HCT116 (cell line): ENCODE measurements around the gene ASIP. TPM values are rescaled to one million over a fixed set of nuclear protein-coding genes. Genes with fewer than 3 reads are reported as not detected.

ENCODE experiments used
- ATAC-seq: fragments of 200-7000 bp; cut with Tn5 transposase; 2 replicates; pipeline ENCODE4 v1.9.1; 2020; ENCODE audit warnings: mild to moderate bottlenecking, moderate library complexity
- BruUV-seq: library from RNA; stranded (reverse); fragments of 400-500 nt; replicated peaks from 2 replicates; lab custom pipeline; 2021; lab: Mats Ljungman, UMichigan
- CTCF ChIA-PET: fragments of 300-600 bp; sonication (Branson Sonifier 250); formaldehyde crosslinking; loops from one replicate; lab custom pipeline; 2021; ENCODE audit warnings: antibody characterized with exemption; lab: Charles Lee
- POLR2A ChIA-PET: fragments of 300-600, 350-600 bp; sonication (Branson Sonifier 250); formaldehyde crosslinking; loops from one replicate; lab custom pipeline; 2021; ENCODE audit warnings: antibody characterized with exemption; lab: Charles Lee
- RAD21 ChIA-PET, 2 experiments: fragments of 300-600 bp; sonication (Branson Sonifier 250); formaldehyde crosslinking; loops; one replicate each; lab custom pipeline; 2023; ENCODE audit warnings: low total read pairs in 2 of 2; ENCODE audit not compliant: uncharacterized antibody in 2 of 2, unreplicated experiment in 2 of 2, low non-redundant PET in 1 of 2; lab: Charles Lee
- DNase-seq: peaks from one replicate; pipeline ENCODE4 v3.0.0-alpha.2; 2010; ENCODE audit warnings: low read depth, low spot score
- H2AFZ ChIP-seq: fragments of 200-600 bp; shearing (Covaris generic), sonication (generic); 2 replicates; pipeline ENCODE4 v1.6.1; 2017; ENCODE audit warnings: low read depth, mixed run types, mixed read lengths, antibody characterized with exemption, low read length; ENCODE audit not compliant: poor library complexity, severe bottlenecking
- H3K27ac ChIP-seq: 2 replicates; pipeline ENCODE4 v1.5.1; 2012; ENCODE audit warnings: low read depth, low read length
- H3K27me3 ChIP-seq: fragments of 200-600 bp; sonication (generic); 2 replicates; pipeline ENCODE4 v1.6.1; 2016; ENCODE audit warnings: mixed run types, low read length, mixed read lengths; ENCODE audit not compliant: insufficient read depth
- H3K36me3 ChIP-seq, 2 experiments: fragments of 200-500 bp in 1 of 2; fragments of 200-600 bp in 1 of 2; sonication (Bioruptor generic) in 1 of 2; sonication (generic) in 1 of 2; 2 replicates each; pipeline versions ENCODE4 v1.5.1 to v1.6.1; 2014 to 2016; ENCODE audit warnings: low read length in 2 of 2, inconsistent platforms in 1 of 2, mixed read lengths in 1 of 2, mixed run types in 1 of 2; ENCODE audit not compliant: insufficient read depth in 2 of 2, control insufficient read depth in 1 of 2
- H3K4me1 ChIP-seq, 2 experiments: fragments of 200-600 bp in 1 of 2; sonication (generic) in 1 of 2; 2 replicates each; pipeline versions ENCODE4 v1.5.1 to v1.6.1; 2012 to 2017; ENCODE audit warnings: low read length in 2 of 2, inconsistent platforms in 1 of 2, mild to moderate bottlenecking in 1 of 2, mixed read lengths in 1 of 2, mixed run types in 1 of 2, moderate library complexity in 1 of 2; ENCODE audit not compliant: insufficient read depth in 2 of 2, control insufficient read depth in 1 of 2
- H3K4me2 ChIP-seq: fragments of 200-600 bp; sonication (generic); 2 replicates; pipeline ENCODE4 v1.6.1; 2017; ENCODE audit warnings: mixed run types, low read length, mixed read lengths
- H3K4me3 ChIP-seq, 2 experiments: fragments of 200-600 bp in 1 of 2; sonication (generic) in 1 of 2; replicated peaks in 1 of 2; 2 replicates each; pipeline ENCODE4 v1.5.1; 2011 to 2016; ENCODE audit warnings: low read length in 2 of 2, control low read depth in 1 of 2, low read depth in 1 of 2, mild to moderate bottlenecking in 1 of 2, mixed read lengths in 1 of 2, mixed run types in 1 of 2
- H3K79me2 ChIP-seq: fragments of 200-600 bp; sonication (generic); 2 replicates; pipeline ENCODE4 v1.6.1; 2017; ENCODE audit warnings: mild to moderate bottlenecking, mixed run types, low read length, moderate library complexity, mixed read lengths; ENCODE audit not compliant: insufficient read depth
- H3K9ac ChIP-seq: fragments of 200-600 bp; sonication (generic); 2 replicates; pipeline ENCODE4 v1.6.1; 2016; ENCODE audit warnings: low read length, mixed read lengths
- H3K9me2 ChIP-seq: fragments of 200-600 bp; sonication (generic), shearing (Covaris generic); 2 replicates; pipeline ENCODE4 v1.6.1; 2017; ENCODE audit warnings: mixed run types, mild to moderate bottlenecking, moderate library complexity; ENCODE audit not compliant: insufficient read depth
- H3K9me3 ChIP-seq, 2 experiments: fragments of 200-500 bp in 1 of 2; fragments of 200-600 bp in 1 of 2; sonication (Bioruptor generic) in 1 of 2; sonication (generic) in 1 of 2; 2 replicates each; pipeline ENCODE4 v1.6.1; 2014 to 2017; ENCODE audit warnings: low read length in 2 of 2, mixed read lengths in 2 of 2, inconsistent platforms in 1 of 2, low read depth in 1 of 2, mild to moderate bottlenecking in 1 of 2, mixed run types in 1 of 2, moderate library complexity in 1 of 2; ENCODE audit not compliant: control insufficient read depth in 1 of 2, insufficient read depth in 1 of 2
- H4K20me1 ChIP-seq: fragments of 200-600 bp; sonication (generic), shearing (Covaris generic); 2 replicates; pipeline ENCODE4 v1.6.1; 2017; ENCODE audit warnings: mixed run types, mild to moderate bottlenecking, moderate library complexity; ENCODE audit not compliant: insufficient read depth
- CBX3 ChIP-seq: IDR thresholded peaks from 2 replicates; pipeline ENCODE4 v1.6.1; 2012; ENCODE audit warnings: low read depth
- CEBPB ChIP-seq: IDR thresholded peaks from 2 replicates; pipeline ENCODE4 v1.6.1; 2012; ENCODE audit warnings: low read depth
- EGR1 ChIP-seq: IDR thresholded peaks from 2 replicates; pipeline ENCODE4 v1.6.1; 2012; ENCODE audit warnings: low read depth
- ELF1 ChIP-seq: IDR thresholded peaks from 2 replicates; pipeline ENCODE4 v1.6.1; 2012; ENCODE audit warnings: low read depth, borderline replicate concordance
- EZH2 ChIP-seq: fragments of 200-600 bp; sonication (generic); IDR thresholded peaks from 2 replicates; pipeline ENCODE4 v1.6.1; 2017; ENCODE audit warnings: antibody characterized with exemption, mixed run types
- EZH2phosphoT487 ChIP-seq: fragments of 200-600 bp; IDR thresholded peaks from 2 replicates; pipeline ENCODE4 v1.6.1; 2018; ENCODE audit warnings: antibody characterized with exemption, borderline replicate concordance
- FOSL1 ChIP-seq: IDR thresholded peaks from 2 replicates; pipeline ENCODE4 v1.6.1; 2012; ENCODE audit warnings: low read depth
- JUND ChIP-seq: IDR thresholded peaks from 2 replicates; pipeline ENCODE4 v1.6.1; 2012
- RAD21 ChIP-seq: IDR thresholded peaks from 2 replicates; pipeline ENCODE4 v1.6.1; 2012; ENCODE audit warnings: low read depth, mild to moderate bottlenecking
- SIN3A ChIP-seq: IDR thresholded peaks from 2 replicates; pipeline ENCODE4 v1.6.1; 2012; ENCODE audit warnings: low read depth
- SP1 ChIP-seq: IDR thresholded peaks from 2 replicates; pipeline ENCODE4 v1.6.1; 2012; ENCODE audit warnings: low read depth
- SRF ChIP-seq: IDR thresholded peaks from 2 replicates; pipeline ENCODE4 v1.6.1; 2012; ENCODE audit warnings: low read depth
- YY1 ChIP-seq: IDR thresholded peaks from 2 replicates; pipeline ENCODE4 v1.6.1; 2011; ENCODE audit warnings: low read length, low read depth, moderate library complexity, mild to moderate bottlenecking; ENCODE audit not compliant: insufficient replicate concordance; ENCODE audit errors: extremely low read depth
- ZFX ChIP-seq: fragments of 450-650 bp; IDR thresholded peaks from 2 replicates; pipeline ENCODE4 v1.6.1; 2017
- ZNF274 ChIP-seq: fragments of 200-500 bp; sonication (Bioruptor generic); IDR thresholded peaks from 2 replicates; pipeline ENCODE4 v1.6.1; 2014; ENCODE audit warnings: mild to moderate bottlenecking, low read depth, low read length, inconsistent platforms
- intact Hi-C: fragments of 100-400 bp; cut with micrococcal nuclease; formaldehyde crosslinking; loops from 2 replicates; pipeline ENCODE4 v1.10.0; 2022
- total RNA-seq: library from RNA; stranded (reverse); gene quantifications from one replicate; pipeline ENCODE4 v1.2.1, GENCODE V29; 2021; ENCODE audit not compliant: unreplicated experiment
- TF ChIP-seq, protein P1 (sequence below): IDR thresholded peaks from 2 replicates; pipeline ENCODE4 v1.6.1; 2012
- TF ChIP-seq, protein P2 (sequence below), 3 experiments: fragments of 200-600 bp in 1 of 3; sonication (generic) in 1 of 3; IDR thresholded peaks in 2 of 3; conservative IDR thresholded peaks in 1 of 3; 2 replicates each; pipeline ENCODE4 v1.5.1; 2012 to 2017; ENCODE audit warnings: low read depth in 2 of 3, low read length in 2 of 3, antibody characterized with exemption in 1 of 3, borderline replicate concordance in 1 of 3, control low read depth in 1 of 3, mild to moderate bottlenecking in 1 of 3, mixed read lengths in 1 of 3, mixed run types in 1 of 3, moderate library complexity in 1 of 3; ENCODE audit not compliant: insufficient read depth in 1 of 3
- TF ChIP-seq, protein P3 (sequence below): IDR thresholded peaks from 2 replicates; pipeline ENCODE4 v1.6.1; 2012
- TF ChIP-seq, protein P4 (sequence below): IDR thresholded peaks from 2 replicates; pipeline ENCODE4 v1.6.1; 2011; ENCODE audit warnings: mild to moderate bottlenecking, low read length, moderate library complexity; ENCODE audit not compliant: insufficient replicate concordance; ENCODE audit errors: extremely low read depth
- TF ChIP-seq, protein P5 (sequence below): IDR thresholded peaks from 2 replicates; pipeline ENCODE4 v1.6.1; 2012; ENCODE audit warnings: low read depth

ASIP gene
- total RNA-seq, 1 experiment from 2014 or later, result not detected

DNA sequence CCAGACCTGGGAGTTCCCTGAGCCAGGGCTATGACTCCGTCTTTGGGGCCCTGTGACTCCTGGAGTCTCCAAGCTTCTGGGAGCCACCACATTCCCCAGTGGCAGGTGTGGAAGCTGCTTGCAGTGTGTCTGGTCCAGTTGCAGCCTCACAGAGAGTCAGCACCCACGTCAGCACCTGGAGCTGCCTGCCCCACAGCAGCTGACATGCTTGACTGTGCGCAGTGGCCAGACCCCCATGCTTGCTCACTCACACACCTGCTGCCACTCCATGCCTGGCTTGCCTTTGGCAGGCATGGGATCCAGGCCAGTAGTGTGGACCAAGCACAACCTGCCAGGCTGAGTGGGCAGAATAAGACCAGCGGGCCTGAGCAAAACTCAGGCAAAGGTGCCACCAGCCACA lies 31.0 kb upstream of the ASIP start:
- H3K4me2 ChIP-seq, result no peak overlapping the region
- TF ChIP-seq ZNF274 (no peak), EZH2 (no peak), ZFX (no peak), ELF1 (no peak), SIN3A (no peak), EGR1 (no peak), CBX3 (no peak), FOSL1 (no peak), SP1 (no peak), RAD21 (no peak), CEBPB (no peak), YY1 (no peak), EZH2phosphoT487 (no peak), SRF (no peak), JUND (no peak)
- TF ChIP-seq, protein P1, sequence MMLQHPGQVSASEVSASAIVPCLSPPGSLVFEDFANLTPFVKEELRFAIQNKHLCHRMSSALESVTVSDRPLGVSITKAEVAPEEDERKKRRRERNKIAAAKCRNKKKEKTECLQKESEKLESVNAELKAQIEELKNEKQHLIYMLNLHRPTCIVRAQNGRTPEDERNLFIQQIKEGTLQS, result no peak
- TF ChIP-seq, protein P2, sequence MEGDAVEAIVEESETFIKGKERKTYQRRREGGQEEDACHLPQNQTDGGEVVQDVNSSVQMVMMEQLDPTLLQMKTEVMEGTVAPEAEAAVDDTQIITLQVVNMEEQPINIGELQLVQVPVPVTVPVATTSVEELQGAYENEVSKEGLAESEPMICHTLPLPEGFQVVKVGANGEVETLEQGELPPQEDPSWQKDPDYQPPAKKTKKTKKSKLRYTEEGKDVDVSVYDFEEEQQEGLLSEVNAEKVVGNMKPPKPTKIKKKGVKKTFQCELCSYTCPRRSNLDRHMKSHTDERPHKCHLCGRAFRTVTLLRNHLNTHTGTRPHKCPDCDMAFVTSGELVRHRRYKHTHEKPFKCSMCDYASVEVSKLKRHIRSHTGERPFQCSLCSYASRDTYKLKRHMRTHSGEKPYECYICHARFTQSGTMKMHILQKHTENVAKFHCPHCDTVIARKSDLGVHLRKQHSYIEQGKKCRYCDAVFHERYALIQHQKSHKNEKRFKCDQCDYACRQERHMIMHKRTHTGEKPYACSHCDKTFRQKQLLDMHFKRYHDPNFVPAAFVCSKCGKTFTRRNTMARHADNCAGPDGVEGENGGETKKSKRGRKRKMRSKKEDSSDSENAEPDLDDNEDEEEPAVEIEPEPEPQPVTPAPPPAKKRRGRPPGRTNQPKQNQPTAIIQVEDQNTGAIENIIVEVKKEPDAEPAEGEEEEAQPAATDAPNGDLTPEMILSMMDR (IDR thresholded peaks at IDR 0.05 in 2 of 3, conservative IDR thresholded peaks at IDR 0.05 in 1 of 3; ENCODE audit: borderline replicate concordance in 1 of 3, insufficient read depth in 1 of 3, low read depth in 2 of 3, low read length in 2 of 3), result no peak
- TF ChIP-seq, protein P3, sequence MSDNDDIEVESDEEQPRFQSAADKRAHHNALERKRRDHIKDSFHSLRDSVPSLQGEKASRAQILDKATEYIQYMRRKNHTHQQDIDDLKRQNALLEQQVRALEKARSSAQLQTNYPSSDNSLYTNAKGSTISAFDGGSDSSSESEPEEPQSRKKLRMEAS, result no peak
- TF ChIP-seq, protein P4, sequence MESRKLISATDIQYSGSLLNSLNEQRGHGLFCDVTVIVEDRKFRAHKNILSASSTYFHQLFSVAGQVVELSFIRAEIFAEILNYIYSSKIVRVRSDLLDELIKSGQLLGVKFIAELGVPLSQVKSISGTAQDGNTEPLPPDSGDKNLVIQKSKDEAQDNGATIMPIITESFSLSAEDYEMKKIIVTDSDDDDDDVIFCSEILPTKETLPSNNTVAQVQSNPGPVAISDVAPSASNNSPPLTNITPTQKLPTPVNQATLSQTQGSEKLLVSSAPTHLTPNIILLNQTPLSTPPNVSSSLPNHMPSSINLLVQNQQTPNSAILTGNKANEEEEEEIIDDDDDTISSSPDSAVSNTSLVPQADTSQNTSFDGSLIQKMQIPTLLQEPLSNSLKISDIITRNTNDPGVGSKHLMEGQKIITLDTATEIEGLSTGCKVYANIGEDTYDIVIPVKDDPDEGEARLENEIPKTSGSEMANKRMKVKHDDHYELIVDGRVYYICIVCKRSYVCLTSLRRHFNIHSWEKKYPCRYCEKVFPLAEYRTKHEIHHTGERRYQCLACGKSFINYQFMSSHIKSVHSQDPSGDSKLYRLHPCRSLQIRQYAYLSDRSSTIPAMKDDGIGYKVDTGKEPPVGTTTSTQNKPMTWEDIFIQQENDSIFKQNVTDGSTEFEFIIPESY, result no peak
- TF ChIP-seq, protein P5, sequence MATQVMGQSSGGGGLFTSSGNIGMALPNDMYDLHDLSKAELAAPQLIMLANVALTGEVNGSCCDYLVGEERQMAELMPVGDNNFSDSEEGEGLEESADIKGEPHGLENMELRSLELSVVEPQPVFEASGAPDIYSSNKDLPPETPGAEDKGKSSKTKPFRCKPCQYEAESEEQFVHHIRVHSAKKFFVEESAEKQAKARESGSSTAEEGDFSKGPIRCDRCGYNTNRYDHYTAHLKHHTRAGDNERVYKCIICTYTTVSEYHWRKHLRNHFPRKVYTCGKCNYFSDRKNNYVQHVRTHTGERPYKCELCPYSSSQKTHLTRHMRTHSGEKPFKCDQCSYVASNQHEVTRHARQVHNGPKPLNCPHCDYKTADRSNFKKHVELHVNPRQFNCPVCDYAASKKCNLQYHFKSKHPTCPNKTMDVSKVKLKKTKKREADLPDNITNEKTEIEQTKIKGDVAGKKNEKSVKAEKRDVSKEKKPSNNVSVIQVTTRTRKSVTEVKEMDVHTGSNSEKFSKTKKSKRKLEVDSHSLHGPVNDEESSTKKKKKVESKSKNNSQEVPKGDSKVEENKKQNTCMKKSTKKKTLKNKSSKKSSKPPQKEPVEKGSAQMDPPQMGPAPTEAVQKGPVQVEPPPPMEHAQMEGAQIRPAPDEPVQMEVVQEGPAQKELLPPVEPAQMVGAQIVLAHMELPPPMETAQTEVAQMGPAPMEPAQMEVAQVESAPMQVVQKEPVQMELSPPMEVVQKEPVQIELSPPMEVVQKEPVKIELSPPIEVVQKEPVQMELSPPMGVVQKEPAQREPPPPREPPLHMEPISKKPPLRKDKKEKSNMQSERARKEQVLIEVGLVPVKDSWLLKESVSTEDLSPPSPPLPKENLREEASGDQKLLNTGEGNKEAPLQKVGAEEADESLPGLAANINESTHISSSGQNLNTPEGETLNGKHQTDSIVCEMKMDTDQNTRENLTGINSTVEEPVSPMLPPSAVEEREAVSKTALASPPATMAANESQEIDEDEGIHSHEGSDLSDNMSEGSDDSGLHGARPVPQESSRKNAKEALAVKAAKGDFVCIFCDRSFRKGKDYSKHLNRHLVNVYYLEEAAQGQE, result no peak
- TF ChIP-seq, all 23 proteins: peak for 0
- no peaks in the 10 kb centered on the region for H3K36me3 ChIP-seq
- H3K9ac ChIP-seq, result no peak overlapping the region
- no peaks in the 10 kb centered on the region for H3K27me3 ChIP-seq
- no peak overlapping the region for H3K4me3 ChIP-seq
- BruUV-seq, result no TSS peak
- no peak overlapping the region for H2AFZ ChIP-seq
- no peak overlapping the region for H3K27ac ChIP-seq
- peaks cover 0 to 5% of the 10 kb centered on the region in 2 experiments; a peak in 2 of 4 replicates for H3K9me3 ChIP-seq
- no peaks in the 10 kb centered on the region for H4K20me1 ChIP-seq
- no peaks in the 10 kb centered on the region for H3K4me1 ChIP-seq
- H3K9me2 ChIP-seq, result no peaks in the 10 kb centered on the region
- ChIA-PET POLR2A (no interaction called here), CTCF (no interaction called here), RAD21 (no interaction called here)
- ATAC-seq, result no peak
- no peak for DNase-seq
- intact Hi-C loops, result no loop called here
- no peaks in the 10 kb centered on the region for H3K79me2 ChIP-seq
